ENCODE results near the gene DENND4C.
A peak's percentile ranks its signal among the peaks of the same experiment; 100 is the strongest.

The DENND4C gene

GRCh38 chr9:19303216-19303615, 72.7 kb downstream of the DENND4C start:
- Histone ChIP-seq H3K36me3 (ENCODE audit: control insufficient read depth, insufficient read depth, low read length) (peaks cover 50% of the 10 kb centered on the region), H3K4me1 (ENCODE audit: control insufficient read depth, insufficient read depth, low read length) (no peaks in the 10 kb centered on the region), H3K27ac (ENCODE audit: low read depth, low read length) (no peak overlapping the region), H3K4me3 (ENCODE audit: low read depth, low read length) (no peak overlapping the region), H3K9me3 (ENCODE audit: control insufficient read depth, insufficient read depth, low read length) (no peaks in the 10 kb centered on the region), H3K27me3 (ENCODE audit: control insufficient read depth, insufficient read depth, low read length) (no peaks in the 10 kb centered on the region), H3K9ac (ENCODE audit: low read depth, low read length) (no peak overlapping the region)

- H3K4me1 ChIP-seq (ENCODE audit: control insufficient read depth, insufficient read depth, low read length), result no peaks in the 10 kb centered on the region
- H3K27ac ChIP-seq (ENCODE audit: low read depth, low read length), result no peak overlapping the region
- peaks cover 21% of the 10 kb centered on the region for H3K36me3 ChIP-seq (ENCODE audit: control insufficient read depth, insufficient read depth, low read length)
- H3K9ac ChIP-seq (ENCODE audit: low read depth, low read length), result no peak overlapping the region
- no peaks in the 10 kb centered on the region for H3K27me3 ChIP-seq (ENCODE audit: control insufficient read depth, insufficient read depth, low read length)
- H3K9me3 ChIP-seq (ENCODE audit: control insufficient read depth, insufficient read depth, low read length), result no peaks in the 10 kb centered on the region
- H3K4me3 ChIP-seq (ENCODE audit: low read depth, low read length), result no peak overlapping the region
These were observed 76.1 kb downstream of the DENND4C start for GRCh38 chr9:19306568-19306967.

GRCh38 chr9:19310246-19310645, 79.8 kb downstream of the DENND4C start:
- H3K4me3 ChIP-seq (ENCODE audit: low read depth, low read length), result no peak overlapping the region
- no peak overlapping the region for H3K27ac ChIP-seq (ENCODE audit: low read depth, low read length)
- H3K27me3 ChIP-seq (ENCODE audit: control insufficient read depth, insufficient read depth, low read length), result no peaks in the 10 kb centered on the region
- H3K9ac ChIP-seq (ENCODE audit: low read depth, low read length), result no peak overlapping the region
- peaks cover 11% of the 10 kb centered on the region; the same call in 1 of the 2 replicates for H3K36me3 ChIP-seq (ENCODE audit: control insufficient read depth, insufficient read depth, low read length)
- H3K9me3 ChIP-seq (ENCODE audit: control insufficient read depth, insufficient read depth, low read length), result no peaks in the 10 kb centered on the region
- no peaks in the 10 kb centered on the region for H3K4me1 ChIP-seq (ENCODE audit: control insufficient read depth, insufficient read depth, low read length)

- Histone ChIP-seq H3K9ac (ENCODE audit: low read depth, low read length) (no peak overlapping the region), H3K36me3 (ENCODE audit: control insufficient read depth, insufficient read depth, low read length) (peaks cover 13% of the 10 kb centered on the region; the same call in 1 of the 2 replicates), H3K27ac (ENCODE audit: low read depth, low read length) (no peak overlapping the region), H3K27me3 (ENCODE audit: control insufficient read depth, insufficient read depth, low read length) (no peaks in the 10 kb centered on the region), H3K4me1 (ENCODE audit: control insufficient read depth, insufficient read depth, low read length) (no peaks in the 10 kb centered on the region), H3K4me3 (ENCODE audit: low read depth, low read length) (no peak overlapping the region), H3K9me3 (ENCODE audit: control insufficient read depth, insufficient read depth, low read length) (no peaks in the 10 kb centered on the region)
These were observed 83.1 kb downstream of the DENND4C start for GRCh38 chr9:19313573-19313972.

- no peaks in the 10 kb centered on the region for H3K4me1 ChIP-seq (ENCODE audit: control insufficient read depth, insufficient read depth, low read length)
- no peak overlapping the region for H3K4me3 ChIP-seq (ENCODE audit: low read depth, low read length)
- no peaks in the 10 kb centered on the region for H3K9me3 ChIP-seq (ENCODE audit: control insufficient read depth, insufficient read depth, low read length)
- no peak overlapping the region for H3K9ac ChIP-seq (ENCODE audit: low read depth, low read length)
- peaks cover 20% of the 10 kb centered on the region for H3K36me3 ChIP-seq (ENCODE audit: control insufficient read depth, insufficient read depth, low read length)
- no peak overlapping the region for H3K27ac ChIP-seq (ENCODE audit: low read depth, low read length)
- no peaks in the 10 kb centered on the region for H3K27me3 ChIP-seq (ENCODE audit: control insufficient read depth, insufficient read depth, low read length)
These were observed 90.0 kb downstream of the DENND4C start for GRCh38 chr9:19320495-19320894.

GRCh38 chr9:19331877-19332276, 101.4 kb downstream of the DENND4C start:
- Histone ChIP-seq H3K4me3 (ENCODE audit: low read depth, low read length) (no peak overlapping the region), H3K36me3 (ENCODE audit: control insufficient read depth, insufficient read depth, low read length) (peaks cover 40% of the 10 kb centered on the region), H3K9ac (ENCODE audit: low read depth, low read length) (no peak overlapping the region), H3K4me1 (ENCODE audit: control insufficient read depth, insufficient read depth, low read length) (no peaks in the 10 kb centered on the region), H3K9me3 (ENCODE audit: control insufficient read depth, insufficient read depth, low read length) (no peaks in the 10 kb centered on the region), H3K27ac (ENCODE audit: low read depth, low read length) (no peak overlapping the region), H3K27me3 (ENCODE audit: control insufficient read depth, insufficient read depth, low read length) (no peaks in the 10 kb centered on the region)

GRCh38 chr9:19336166-19336565, 105.7 kb downstream of the DENND4C start:
- Histone ChIP-seq H3K9me3 (ENCODE audit: control insufficient read depth, insufficient read depth, low read length) (no peaks in the 10 kb centered on the region), H3K27me3 (ENCODE audit: control insufficient read depth, insufficient read depth, low read length) (no peaks in the 10 kb centered on the region), H3K36me3 (ENCODE audit: control insufficient read depth, insufficient read depth, low read length) (peaks cover 54% of the 10 kb centered on the region), H3K4me3 (ENCODE audit: low read depth, low read length) (no peak overlapping the region), H3K4me1 (ENCODE audit: control insufficient read depth, insufficient read depth, low read length) (no peaks in the 10 kb centered on the region), H3K27ac (ENCODE audit: low read depth, low read length) (no peak overlapping the region), H3K9ac (ENCODE audit: low read depth, low read length) (no peak overlapping the region)

- Histone ChIP-seq H3K9ac (ENCODE audit: low read depth, low read length) (no peak overlapping the region), H3K4me1 (ENCODE audit: control insufficient read depth, insufficient read depth, low read length) (no peaks in the 10 kb centered on the region), H3K4me3 (ENCODE audit: low read depth, low read length) (no peak overlapping the region), H3K27me3 (ENCODE audit: control insufficient read depth, insufficient read depth, low read length) (no peaks in the 10 kb centered on the region), H3K9me3 (ENCODE audit: control insufficient read depth, insufficient read depth, low read length) (no peaks in the 10 kb centered on the region), H3K36me3 (ENCODE audit: control insufficient read depth, insufficient read depth, low read length) (peaks cover 69% of the 10 kb centered on the region), H3K27ac (ENCODE audit: low read depth, low read length) (no peak overlapping the region)
These were observed 112.5 kb downstream of the DENND4C start for GRCh38 chr9:19342947-19343346.

GRCh38 chr9:19358701-19359100, 128.2 kb downstream of the DENND4C start:
- Histone ChIP-seq H3K36me3 (ENCODE audit: control insufficient read depth, insufficient read depth, low read length) (peaks cover 70% of the 10 kb centered on the region), H3K27ac (ENCODE audit: low read depth, low read length) (no peak overlapping the region)

GRCh38 chr9:19369107-19369506, 138.6 kb downstream of the DENND4C start:
- Histone ChIP-seq H3K27me3 (ENCODE audit: control insufficient read depth, insufficient read depth, low read length) (no peaks in the 10 kb centered on the region), H3K4me3 (ENCODE audit: low read depth, low read length) (no peak overlapping the region), H3K9ac (ENCODE audit: low read depth, low read length) (no peak overlapping the region), H3K4me1 (ENCODE audit: control insufficient read depth, insufficient read depth, low read length) (no peaks in the 10 kb centered on the region), H3K9me3 (ENCODE audit: control insufficient read depth, insufficient read depth, low read length) (no peaks in the 10 kb centered on the region), H3K27ac (ENCODE audit: low read depth, low read length) (no peak overlapping the region), H3K36me3 (ENCODE audit: control insufficient read depth, insufficient read depth, low read length) (peaks cover 72% of the 10 kb centered on the region)

More at GRCh38 chr9:19358701-19359100, 128.2 kb downstream of the DENND4C start:
- H3K9ac ChIP-seq (ENCODE audit: low read depth, low read length), result no peak overlapping the region
- no peaks in the 10 kb centered on the region for H3K27me3 ChIP-seq (ENCODE audit: control insufficient read depth, insufficient read depth, low read length)
- no peaks in the 10 kb centered on the region for H3K9me3 ChIP-seq (ENCODE audit: control insufficient read depth, insufficient read depth, low read length)
- no peaks in the 10 kb centered on the region for H3K4me1 ChIP-seq (ENCODE audit: control insufficient read depth, insufficient read depth, low read length)
- no peak overlapping the region for H3K4me3 ChIP-seq (ENCODE audit: low read depth, low read length)

GRCh38 chr9:19371942-19372341, 141.4 kb downstream of the DENND4C start:
- peak overlapping the region; percentile 56 for H3K27ac ChIP-seq (ENCODE audit: low read depth, low read length)
- H3K4me1 ChIP-seq (ENCODE audit: control insufficient read depth, insufficient read depth, low read length), result no peaks in the 10 kb centered on the region
- peaks cover 78% of the 10 kb centered on the region for H3K36me3 ChIP-seq (ENCODE audit: control insufficient read depth, insufficient read depth, low read length)
- H3K27me3 ChIP-seq (ENCODE audit: control insufficient read depth, insufficient read depth, low read length), result no peaks in the 10 kb centered on the region
- H3K4me3 ChIP-seq (ENCODE audit: low read depth, low read length), result no peak overlapping the region
- no peaks in the 10 kb centered on the region for H3K9me3 ChIP-seq (ENCODE audit: control insufficient read depth, insufficient read depth, low read length)
- no peak overlapping the region for H3K9ac ChIP-seq (ENCODE audit: low read depth, low read length)

GRCh38 chr9:19372567-19372966, 142.1 kb downstream of the DENND4C start:
- H3K4me1 ChIP-seq (ENCODE audit: control insufficient read depth, insufficient read depth, low read length), result no peaks in the 10 kb centered on the region
- H3K9ac ChIP-seq (ENCODE audit: low read depth, low read length), result no peak overlapping the region
- no peak overlapping the region for H3K4me3 ChIP-seq (ENCODE audit: low read depth, low read length)
- H3K36me3 ChIP-seq (ENCODE audit: control insufficient read depth, insufficient read depth, low read length), result peaks cover 84% of the 10 kb centered on the region
- no peaks in the 10 kb centered on the region for H3K9me3 ChIP-seq (ENCODE audit: control insufficient read depth, insufficient read depth, low read length)
- no peaks in the 10 kb centered on the region for H3K27me3 ChIP-seq (ENCODE audit: control insufficient read depth, insufficient read depth, low read length)
- H3K27ac ChIP-seq (ENCODE audit: low read depth, low read length), result peak overlapping the region; percentile 56

Measured in HUES48 (cell line).